HG03432 (cell line): ENCODE data around the gene CRHR2.
"Not testable (repeated sequence)": the region's sequence is repeated elsewhere in the genome, so short reads cannot be mapped to it uniquely, and the experiment has no call there.

Experiments
- ATAC-seq: cut with Tn5 transposase; IDR thresholded peaks from one replicate; pipeline ENCODE4 v1.9.1; 2021; ENCODE audit warnings: mild to moderate bottlenecking, moderate library complexity; ENCODE audit not compliant: unreplicated experiment

CRHR2 gene

GRCh38 chr7:30682212-30683083, at the start of gene CRHR2:
Gene CRHR2, minus strand, starts transcription at chr7:30682456. Its CDS starts 176 bp downstream, at chr7:30682280.
- ATAC-seq: peak; percentile 43

GRCh38 chr7:30731581-30731980, 49.3 kb upstream of the CRHR2 start:
- ATAC-seq: no peak

- no peak for ATAC-seq
These were observed 48.7 kb upstream of the CRHR2 start for GRCh38 chr7:30730996-30731395.

GRCh38 chr7:30730097-30730496, 47.8 kb upstream of the CRHR2 start:
- ATAC-seq: no peak

GRCh38 chr7:30729642-30730041, 47.4 kb upstream of the CRHR2 start:
- no peak for ATAC-seq

- no peak for ATAC-seq
These were observed 46.4 kb upstream of the CRHR2 start for GRCh38 chr7:30728591-30729100.

GRCh38 chr7:30727061-30727945, 45.0 kb upstream of the CRHR2 start:
- ATAC-seq: peak; percentile 79

- ATAC-seq: no peak
These were observed 44.2 kb upstream of the CRHR2 start for GRCh38 chr7:30726296-30727006.

- ATAC-seq: no peak
These were observed 41.5 kb upstream of the CRHR2 start for GRCh38 chr7:30723776-30724175.

GRCh38 chr7:30722671-30723070, 40.4 kb upstream of the CRHR2 start:
- no peak for ATAC-seq

- ATAC-seq: no peak
These were observed 39.9 kb upstream of the CRHR2 start for GRCh38 chr7:30722187-30722586.

GRCh38 chr7:30721211-30721610, 39.0 kb upstream of the CRHR2 start:
- ATAC-seq: no peak

- not testable (repeated sequence) for ATAC-seq
These were observed 37.2 kb upstream of the CRHR2 start for GRCh38 chr7:30719434-30719833.

GRCh38 chr7:30717181-30717580, 34.9 kb upstream of the CRHR2 start:
- ATAC-seq: no peak

- ATAC-seq: no peak
These were observed 31.9 kb upstream of the CRHR2 start for GRCh38 chr7:30714129-30714528.

- ATAC-seq: no peak
These were observed 31.1 kb upstream of the CRHR2 start for GRCh38 chr7:30713392-30713791.

- ATAC-seq: no peak
These were observed 28.4 kb upstream of the CRHR2 start for GRCh38 chr7:30710669-30711068.

- ATAC-seq: no peak
These were observed 27.3 kb upstream of the CRHR2 start for GRCh38 chr7:30709549-30709948.

- ATAC-seq: no peak
These were observed 26.7 kb upstream of the CRHR2 start for GRCh38 chr7:30708983-30709382.

- ATAC-seq: no peak
These were observed 26.2 kb upstream of the CRHR2 start for GRCh38 chr7:30708412-30708811.
